IMR-90 (cell line): ENCODE data around the gene POFUT2. TPM values are rescaled to one million over a fixed set of nuclear protein-coding genes. Genes with fewer than 3 reads are reported as not detected.
A peak's percentile ranks its signal among the peaks of the same experiment; 100 is the strongest.

ENCODE experiments used
- ATAC-seq: fragments of 200-7000 bp; cut with Tn5 transposase; 2 replicates; pipeline ENCODE4 v1.9.1; 2020; ENCODE audit warnings: low read depth, mild to moderate bottlenecking, moderate library complexity
- BruUV-seq: library from RNA; stranded (reverse); fragments of 400-500 nt; replicated peaks from 2 replicates; lab custom pipeline; 2021; lab: Mats Ljungman, UMichigan
- CTCF ChIA-PET: fragments of 300-600 bp; formaldehyde crosslinking; extraction: SDS; loops from one replicate; lab custom pipeline; 2021; ENCODE audit warnings: antibody characterized with exemption; lab: Yijun Ruan, JAX
- POLR2A ChIA-PET: fragments of 300-600 bp; sonication (Branson Sonifier 250); formaldehyde crosslinking; loops from one replicate; lab custom pipeline; 2022; ENCODE audit warnings: antibody characterized with exemption; ENCODE audit not compliant: unreplicated experiment; lab: Charles Lee
- DNase-seq: peaks from one replicate; pipeline ENCODE4 v3.0.0; 2013
- H2AFZ ChIP-seq: replicated peaks from 2 replicates; pipeline ENCODE3; 2013; ENCODE audit warnings: low read length, mild to moderate bottlenecking; ENCODE audit not compliant: poor library complexity
- H2AK5ac ChIP-seq: 2 replicates; pipeline ENCODE4 v1.6.1; 2013; ENCODE audit warnings: low read depth, low read length, inconsistent platforms
- H2AK9ac ChIP-seq: replicated peaks from 2 replicates; pipeline ENCODE3; 2013; ENCODE audit warnings: mild to moderate bottlenecking, low read depth, low read length, moderate library complexity; ENCODE audit not compliant: poor library complexity
- H2BK120ac ChIP-seq: 2 replicates; pipeline ENCODE4 v1.6.1; 2013; ENCODE audit warnings: low read depth, low read length, inconsistent platforms
- H2BK15ac ChIP-seq: 3 replicates; pipeline ENCODE4 v1.6.1; 2013; ENCODE audit warnings: low read depth, low read length, inconsistent platforms
- H2BK20ac ChIP-seq: 2 replicates; pipeline ENCODE4 v1.6.1; 2013; ENCODE audit warnings: low read depth, mild to moderate bottlenecking, inconsistent platforms, low read length, moderate library complexity
- H2BK5ac ChIP-seq: 2 replicates; pipeline ENCODE4 v1.6.1; 2013; ENCODE audit warnings: mild to moderate bottlenecking, low read depth, low read length, inconsistent platforms; ENCODE audit not compliant: poor library complexity, severe bottlenecking
- H3K14ac ChIP-seq: replicated peaks from 2 replicates; pipeline ENCODE4 v1.6.1; 2013; ENCODE audit warnings: low read depth, low read length, inconsistent platforms
- H3K18ac ChIP-seq: 2 replicates; pipeline ENCODE4 v1.6.1; 2013; ENCODE audit warnings: low read depth, low read length, control low read depth
- H3K23ac ChIP-seq: 2 replicates; pipeline ENCODE4 v1.6.1; 2013; ENCODE audit warnings: low read depth, low read length, inconsistent platforms
- H3K27ac ChIP-seq: 2 replicates; pipeline ENCODE4 v1.5.1; 2013; ENCODE audit warnings: mild to moderate bottlenecking, control low read depth, low read length; ENCODE audit not compliant: insufficient read depth
- H3K27me3 ChIP-seq: 2 replicates; pipeline ENCODE4 v1.6.1; 2013; ENCODE audit warnings: low read length; ENCODE audit not compliant: control insufficient read depth, insufficient read depth
- H3K36me3 ChIP-seq: 2 replicates; pipeline ENCODE4 v1.6.1; 2013; ENCODE audit warnings: low read length, mixed read lengths; ENCODE audit not compliant: control insufficient read depth, insufficient read depth
- H3K4ac ChIP-seq: 2 replicates; pipeline ENCODE4 v1.6.1; 2013; ENCODE audit warnings: low read depth, low read length, inconsistent platforms
- H3K4me1 ChIP-seq: 2 replicates; pipeline ENCODE4 v1.6.1; 2013; ENCODE audit warnings: low read length, mixed read lengths; ENCODE audit not compliant: control insufficient read depth, insufficient read depth
- H3K4me2 ChIP-seq: 2 replicates; pipeline ENCODE4 v1.6.1; 2013; ENCODE audit warnings: low read depth, mild to moderate bottlenecking, control low read depth, low read length, moderate library complexity
- H3K4me3 ChIP-seq: 2 replicates; pipeline ENCODE4 v1.5.1; 2013; ENCODE audit warnings: low read depth, mild to moderate bottlenecking, control low read depth, low read length, moderate library complexity; ENCODE audit not compliant: insufficient read depth
- H3K56ac ChIP-seq: 2 replicates; pipeline ENCODE4 v1.6.1; 2013; ENCODE audit warnings: low read length, inconsistent platforms; ENCODE audit not compliant: insufficient read depth; ENCODE audit errors: extremely low read depth
- H3K79me1 ChIP-seq, 2 experiments: 2 replicates each; pipeline ENCODE4 v1.6.1; 2013; ENCODE audit warnings: low read length in 2 of 2, inconsistent platforms in 1 of 2, low read depth in 1 of 2
- H3K9ac ChIP-seq: 2 replicates; pipeline ENCODE4 v1.6.1; 2013; ENCODE audit warnings: low read depth, low read length, control low read depth
- H3K9me1 ChIP-seq: 2 replicates; pipeline ENCODE4 v1.6.1; 2013; ENCODE audit warnings: low read length, inconsistent platforms; ENCODE audit not compliant: insufficient read depth
- H3K9me3 ChIP-seq: 2 replicates; pipeline ENCODE4 v1.6.1; 2013; ENCODE audit warnings: low read length; ENCODE audit not compliant: control insufficient read depth, insufficient read depth
- H4K20me1 ChIP-seq: 2 replicates; pipeline ENCODE4 v1.6.1; 2013; ENCODE audit warnings: low read length, inconsistent platforms; ENCODE audit not compliant: insufficient read depth
- H4K5ac ChIP-seq: 2 replicates; pipeline ENCODE4 v1.6.1; 2013; ENCODE audit warnings: mild to moderate bottlenecking, low read depth, low read length, control low read depth
- H4K8ac ChIP-seq, 2 experiments: 2 replicates each; pipeline ENCODE4 v1.6.1; 2013; ENCODE audit warnings: low read depth in 2 of 2, low read length in 2 of 2, control low read depth in 1 of 2, inconsistent platforms in 1 of 2
- H4K91ac ChIP-seq: 2 replicates; pipeline ENCODE4 v1.6.1; 2013; ENCODE audit warnings: low read depth, low read length, inconsistent platforms; ENCODE audit not compliant: insufficient read depth
- BHLHE40 ChIP-seq: fragments of 150-350 bp; IDR thresholded peaks from 2 replicates; pipeline ENCODE4 v1.6.1; 2016; ENCODE audit warnings: mild to moderate bottlenecking, low read depth, low read length
- FOS ChIP-seq: fragments of 150-350 bp; IDR thresholded peaks from 2 replicates; pipeline ENCODE4 v1.6.1; 2016; ENCODE audit warnings: low read depth, low read length
- MAZ ChIP-seq: IDR thresholded peaks from 2 replicates; pipeline ENCODE4 v1.6.1; 2012; ENCODE audit warnings: low read depth, mild to moderate bottlenecking, low read length, improper control_type of control experiment, moderate library complexity, borderline replicate concordance
- MXI1 ChIP-seq: IDR thresholded peaks from 2 replicates; pipeline ENCODE4 v1.6.1; 2012; ENCODE audit warnings: low read depth, mild to moderate bottlenecking, low read length, moderate library complexity, borderline replicate concordance
- WGBS, 2 experiments: methylation state at CpG; one replicate each; pipeline versions ENCODE4 v1.1.5 to v1.1.7; 2013; ENCODE audit warnings: missing lambda C conversion rate in 2 of 2; ENCODE audit not compliant: insufficient read length in 1 of 2; ENCODE audit errors: extremely low coverage in 2 of 2; 5-methylcytosine and 5-hydroxymethylcytosine counted together
- dilution Hi-C: fragments of 300-500 bp; cut with HindIII; formaldehyde crosslinking; loops from one replicate; pipeline ENCODE4 v1.14.3; 2018; ENCODE audit warnings: low sequenced_read_pairs; ENCODE audit not compliant: unreplicated experiment
- in situ Hi-C: fragments of 300-500 bp; cut with MboI; formaldehyde crosslinking; loops from 3 replicates; pipeline ENCODE4 v1.14.3; 2019; ENCODE audit warnings: low sequenced_read_pairs, inconsistent platforms, mixed read lengths
- intact Hi-C: fragments of 100-400 bp; cut with micrococcal nuclease; formaldehyde crosslinking; loops from 2 replicates; pipeline ENCODE4 v1.10.0; 2022
- polyA plus RNA-seq, 3 experiments: library from polyadenylated mRNA; depleted of rRNA; stranded (reverse); fragments of >200 nt; gene quantifications; 2 replicates each; pipeline ENCODE4 v1.2.3, GENCODE V29; 2012; ENCODE audit warnings: low replicate concordance in 1 of 3
- total RNA-seq: library from RNA; depleted of rRNA; stranded (reverse); fragments of >200 nt; gene quantifications from 2 replicates; pipeline ENCODE4 v1.2.3, GENCODE V29; 2012
- TF ChIP-seq, protein P1 (sequence below): conservative IDR thresholded peaks from 2 replicates; pipeline ENCODE4 v1.5.1; 2012; ENCODE audit warnings: mild to moderate bottlenecking, low read depth, low read length, improper control_type of control experiment

Gene POFUT2
- total and polyA plus RNA-seq, 2 of the 4 experiments (the other 2 are of a cell fraction) = 18.8 to 59.3 TPM

DNA sequence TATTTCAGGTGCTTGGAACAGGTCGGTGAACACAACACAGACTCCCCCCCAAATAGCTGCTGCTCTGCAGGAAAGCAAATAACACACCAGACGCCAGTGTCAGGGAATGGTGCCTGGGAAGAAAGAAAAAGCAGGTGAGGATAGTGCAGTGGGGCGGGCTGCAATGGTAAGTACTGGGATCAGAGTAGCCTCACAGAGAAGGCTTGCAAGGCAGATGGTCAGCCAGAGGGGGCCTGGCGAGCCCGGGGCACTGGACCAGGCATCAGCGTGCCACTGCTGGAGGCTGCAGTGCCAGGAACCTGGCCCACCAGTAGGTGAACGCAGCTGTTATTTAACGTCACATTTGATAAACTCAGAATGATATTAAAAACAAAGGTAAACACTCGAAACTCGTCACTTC, 60.0 kb downstream of the POFUT2 start:
- no peak overlapping the region for H2AFZ ChIP-seq
- H3K4me1 ChIP-seq = peaks cover 23% of the 10 kb centered on the region
- H3K18ac ChIP-seq = no peak overlapping the region
- ATAC-seq = peak; percentile 12
- no peak for DNase-seq
- TF ChIP-seq MAZ = no peak
- TF ChIP-seq FOS = no peak
- TF ChIP-seq, protein P1, sequence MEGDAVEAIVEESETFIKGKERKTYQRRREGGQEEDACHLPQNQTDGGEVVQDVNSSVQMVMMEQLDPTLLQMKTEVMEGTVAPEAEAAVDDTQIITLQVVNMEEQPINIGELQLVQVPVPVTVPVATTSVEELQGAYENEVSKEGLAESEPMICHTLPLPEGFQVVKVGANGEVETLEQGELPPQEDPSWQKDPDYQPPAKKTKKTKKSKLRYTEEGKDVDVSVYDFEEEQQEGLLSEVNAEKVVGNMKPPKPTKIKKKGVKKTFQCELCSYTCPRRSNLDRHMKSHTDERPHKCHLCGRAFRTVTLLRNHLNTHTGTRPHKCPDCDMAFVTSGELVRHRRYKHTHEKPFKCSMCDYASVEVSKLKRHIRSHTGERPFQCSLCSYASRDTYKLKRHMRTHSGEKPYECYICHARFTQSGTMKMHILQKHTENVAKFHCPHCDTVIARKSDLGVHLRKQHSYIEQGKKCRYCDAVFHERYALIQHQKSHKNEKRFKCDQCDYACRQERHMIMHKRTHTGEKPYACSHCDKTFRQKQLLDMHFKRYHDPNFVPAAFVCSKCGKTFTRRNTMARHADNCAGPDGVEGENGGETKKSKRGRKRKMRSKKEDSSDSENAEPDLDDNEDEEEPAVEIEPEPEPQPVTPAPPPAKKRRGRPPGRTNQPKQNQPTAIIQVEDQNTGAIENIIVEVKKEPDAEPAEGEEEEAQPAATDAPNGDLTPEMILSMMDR = no peak
- no peak for TF ChIP-seq BHLHE40
- no peak for TF ChIP-seq MXI1
- H4K91ac ChIP-seq = no peak overlapping the region
- no peaks in the 10 kb centered on the region for H3K27me3 ChIP-seq
- no peak overlapping the region for H3K4me3 ChIP-seq
- BruUV-seq = no TSS peak
- peak overlapping the region; percentile 69 for H2BK5ac ChIP-seq
- no peak overlapping the region for H2BK20ac ChIP-seq
- intact Hi-C loops = loop anchor here (2.0 to 5.0 kb wide), 2 partner anchors 19 to 85 kb away; no protein-coding TSS in a partner anchor
- peaks cover 23% of the 10 kb centered on the region for H3K9me1 ChIP-seq
- H3K23ac ChIP-seq = no peak overlapping the region
- whole genome bisulfite sequencing, 2 experiments = 89% methylated on average over 1 of the region's 10 CpGs; no CpG with 5 or more reads in 1 of the 2 experiments
- no peak overlapping the region for H2BK15ac ChIP-seq
- no peaks in the 10 kb centered on the region for H3K9me3 ChIP-seq
- H2AK5ac ChIP-seq = no peak overlapping the region
- H4K20me1 ChIP-seq = peaks cover 41% of the 10 kb centered on the region
- H3K9ac ChIP-seq = no peak overlapping the region
- H3K4ac ChIP-seq = 0 out of 2 replicates have a peak overlapping the region, but pooled peaks have one; percentile 23
- H3K27ac ChIP-seq = no peak overlapping the region
- 0 out of 4 replicates have a peak overlapping the region, but pooled peaks of 1 of the 2 experiments have one; percentile 9 for H4K8ac ChIP-seq
- ChIA-PET CTCF (interaction anchor here (1.3 kb wide), 1 partner anchor 87 kb away, joined by 3 read pairs; no protein-coding TSS in a partner anchor), POLR2A (no interaction called here)
- H2BK120ac ChIP-seq = no peak overlapping the region; the same call in 1 of the 2 replicates
- peak overlapping the region; percentile 4; the same call in 1 of the 2 replicates for H3K4me2 ChIP-seq
- H4K5ac ChIP-seq = no peak overlapping the region
- peaks cover 19% of the 10 kb centered on the region for H3K36me3 ChIP-seq
- H3K79me1 ChIP-seq = 0 out of 4 replicates have a peak, but pooled peaks cover 0 to 8% of the 10 kb centered on the region in 2 experiments
- no peak overlapping the region for H2AK9ac ChIP-seq
- H3K56ac ChIP-seq = no peak overlapping the region
- dilution Hi-C loops = no loop called here
- in situ Hi-C loops = no loop called here
- H3K14ac ChIP-seq = no peak overlapping the region
